Nephron progenitor cell (in vitro differentiated cells): ENCODE measurements around the gene LRRK2.

Experiments used
- DNase-seq: peaks from one replicate; pipeline ENCODE4 v3.0.0; 2021
- H3K27ac Mint-ChIP-seq: 2 replicates; pipeline ENCODE4 v1.8.0; 2021; ENCODE audit warnings: mild to moderate bottlenecking, moderate library complexity, mixed read lengths
- H3K27me3 Mint-ChIP-seq: 2 replicates; pipeline ENCODE4 v1.8.0; 2021; ENCODE audit warnings: mild to moderate bottlenecking, low read depth, mixed read lengths; ENCODE audit not compliant: poor library complexity
- H3K36me3 Mint-ChIP-seq: 2 replicates; pipeline ENCODE4 v1.8.0; 2021; ENCODE audit warnings: low read depth, mixed read lengths
- H3K4me1 Mint-ChIP-seq: 2 replicates; pipeline ENCODE4 v1.8.0; 2021; ENCODE audit warnings: mixed read lengths
- H3K4me3 Mint-ChIP-seq: 2 replicates; pipeline ENCODE4 v1.8.0; 2021; ENCODE audit warnings: mild to moderate bottlenecking, moderate library complexity, mixed read lengths
- H3K9me3 Mint-ChIP-seq: 2 replicates; pipeline ENCODE4 v1.8.0; 2021; ENCODE audit warnings: mild to moderate bottlenecking, moderate library complexity, mixed read lengths
- TF ChIP-seq, protein P1 (sequence below): fragments of 200-600 bp; sonication (generic); IDR thresholded peaks from 2 replicates; pipeline ENCODE4 v1.5.0; 2021; ENCODE audit warnings: antibody characterized with exemption

LRRK2 gene

DNA sequence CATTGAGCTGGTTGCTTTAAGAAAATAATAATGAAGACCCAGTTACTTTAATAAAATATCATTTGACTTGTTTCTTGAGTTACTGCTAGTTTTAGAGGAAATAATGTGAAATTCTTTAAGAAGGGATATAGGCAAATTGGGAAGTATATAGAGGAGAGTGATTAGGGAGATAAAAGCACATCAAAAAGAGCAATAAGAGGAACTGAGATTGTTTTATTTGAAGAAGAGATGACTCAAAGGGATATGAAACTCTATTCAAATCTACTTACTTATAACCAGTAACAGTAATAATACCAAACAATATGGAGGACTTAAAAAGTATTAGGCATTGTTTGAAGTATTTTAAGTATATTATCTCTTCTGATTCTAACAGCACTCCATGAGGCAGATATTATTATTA is 37.1 kb downstream of the LRRK2 start:
- Mint-ChIP-seq H3K27me3 (no peaks in the 10 kb centered on the region), H3K36me3 (no peaks in the 10 kb centered on the region), H3K27ac (no peak overlapping the region), H3K4me1 (no peaks in the 10 kb centered on the region), H3K4me3 (no peak overlapping the region), H3K9me3 (peaks cover 13% of the 10 kb centered on the region)
- DNase-seq = no peak
- TF ChIP-seq, protein P1, sequence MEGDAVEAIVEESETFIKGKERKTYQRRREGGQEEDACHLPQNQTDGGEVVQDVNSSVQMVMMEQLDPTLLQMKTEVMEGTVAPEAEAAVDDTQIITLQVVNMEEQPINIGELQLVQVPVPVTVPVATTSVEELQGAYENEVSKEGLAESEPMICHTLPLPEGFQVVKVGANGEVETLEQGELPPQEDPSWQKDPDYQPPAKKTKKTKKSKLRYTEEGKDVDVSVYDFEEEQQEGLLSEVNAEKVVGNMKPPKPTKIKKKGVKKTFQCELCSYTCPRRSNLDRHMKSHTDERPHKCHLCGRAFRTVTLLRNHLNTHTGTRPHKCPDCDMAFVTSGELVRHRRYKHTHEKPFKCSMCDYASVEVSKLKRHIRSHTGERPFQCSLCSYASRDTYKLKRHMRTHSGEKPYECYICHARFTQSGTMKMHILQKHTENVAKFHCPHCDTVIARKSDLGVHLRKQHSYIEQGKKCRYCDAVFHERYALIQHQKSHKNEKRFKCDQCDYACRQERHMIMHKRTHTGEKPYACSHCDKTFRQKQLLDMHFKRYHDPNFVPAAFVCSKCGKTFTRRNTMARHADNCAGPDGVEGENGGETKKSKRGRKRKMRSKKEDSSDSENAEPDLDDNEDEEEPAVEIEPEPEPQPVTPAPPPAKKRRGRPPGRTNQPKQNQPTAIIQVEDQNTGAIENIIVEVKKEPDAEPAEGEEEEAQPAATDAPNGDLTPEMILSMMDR = no peak

DNA sequence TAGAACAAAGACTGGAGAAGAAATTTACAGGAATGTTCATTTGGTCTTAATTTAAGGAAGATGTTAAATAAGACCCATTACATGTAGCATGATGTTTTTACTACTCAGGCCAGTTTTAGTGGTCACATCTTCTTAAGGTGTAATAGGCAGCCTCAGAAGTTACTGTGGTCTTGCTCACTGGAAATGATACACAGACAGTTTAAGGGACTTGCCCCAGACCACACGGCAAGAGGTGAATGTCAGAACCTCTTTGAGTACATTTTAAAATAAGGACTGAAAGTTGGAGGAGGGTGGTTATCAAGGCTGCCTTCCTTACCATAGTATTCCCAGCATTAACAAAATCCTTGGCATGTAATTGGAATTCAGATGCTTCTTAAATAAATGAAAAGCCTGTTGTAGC is 37.9 kb downstream of the LRRK2 start:
- no peaks in the 10 kb centered on the region for H3K27me3 Mint-ChIP-seq
- no peaks in the 10 kb centered on the region for H3K36me3 Mint-ChIP-seq
- TF ChIP-seq, protein P1 = no peak
- H3K4me1 Mint-ChIP-seq = no peaks in the 10 kb centered on the region
- H3K4me3 Mint-ChIP-seq = no peak overlapping the region
- peaks cover 13% of the 10 kb centered on the region for H3K9me3 Mint-ChIP-seq
- H3K27ac Mint-ChIP-seq = no peak overlapping the region
- DNase-seq = no peak

DNA sequence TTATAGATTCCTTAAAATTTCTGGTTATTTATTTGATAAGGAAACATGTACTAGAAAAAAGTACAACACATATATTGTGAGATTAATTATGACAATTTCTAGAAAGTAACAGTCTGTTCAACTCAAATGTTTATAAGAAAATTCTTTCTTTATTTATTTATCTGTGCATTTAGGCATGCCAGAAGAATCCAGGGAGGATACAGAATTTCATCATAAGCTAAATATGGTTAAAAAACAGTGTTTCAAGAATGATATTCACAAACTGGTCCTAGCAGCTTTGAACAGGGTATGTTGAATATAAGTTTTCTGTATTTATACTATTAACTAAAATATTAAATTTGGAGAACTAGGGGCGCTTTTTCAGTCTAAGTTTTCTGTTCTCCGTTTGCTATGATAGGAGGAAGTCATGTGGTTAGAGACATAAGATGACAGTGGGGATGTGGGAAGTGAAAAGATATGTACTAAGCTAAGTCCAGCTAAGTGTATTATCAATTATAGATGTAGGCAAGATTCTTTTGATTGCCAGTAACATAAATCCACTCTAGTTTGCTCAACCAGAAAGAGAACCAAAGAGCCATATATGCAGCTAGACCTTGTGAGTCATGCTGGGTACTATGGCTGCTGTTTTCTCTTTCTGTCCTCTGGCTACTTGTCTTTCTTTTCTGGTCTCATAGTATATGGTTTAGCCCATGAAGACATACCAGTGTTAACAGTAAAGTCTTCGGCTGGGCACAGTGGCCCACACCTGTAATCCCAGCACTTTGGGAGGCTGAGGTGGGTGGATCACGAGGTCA is 39.0 kb downstream of the LRRK2 start:
- no peak for DNase-seq
- TF ChIP-seq, protein P1 = no peak
- no peak overlapping the region for H3K27ac Mint-ChIP-seq
- no peaks in the 10 kb centered on the region for H3K4me1 Mint-ChIP-seq
- H3K27me3 Mint-ChIP-seq = no peaks in the 10 kb centered on the region
- peaks cover 13% of the 10 kb centered on the region for H3K9me3 Mint-ChIP-seq
- H3K36me3 Mint-ChIP-seq = no peaks in the 10 kb centered on the region
- no peak overlapping the region for H3K4me3 Mint-ChIP-seq

DNA sequence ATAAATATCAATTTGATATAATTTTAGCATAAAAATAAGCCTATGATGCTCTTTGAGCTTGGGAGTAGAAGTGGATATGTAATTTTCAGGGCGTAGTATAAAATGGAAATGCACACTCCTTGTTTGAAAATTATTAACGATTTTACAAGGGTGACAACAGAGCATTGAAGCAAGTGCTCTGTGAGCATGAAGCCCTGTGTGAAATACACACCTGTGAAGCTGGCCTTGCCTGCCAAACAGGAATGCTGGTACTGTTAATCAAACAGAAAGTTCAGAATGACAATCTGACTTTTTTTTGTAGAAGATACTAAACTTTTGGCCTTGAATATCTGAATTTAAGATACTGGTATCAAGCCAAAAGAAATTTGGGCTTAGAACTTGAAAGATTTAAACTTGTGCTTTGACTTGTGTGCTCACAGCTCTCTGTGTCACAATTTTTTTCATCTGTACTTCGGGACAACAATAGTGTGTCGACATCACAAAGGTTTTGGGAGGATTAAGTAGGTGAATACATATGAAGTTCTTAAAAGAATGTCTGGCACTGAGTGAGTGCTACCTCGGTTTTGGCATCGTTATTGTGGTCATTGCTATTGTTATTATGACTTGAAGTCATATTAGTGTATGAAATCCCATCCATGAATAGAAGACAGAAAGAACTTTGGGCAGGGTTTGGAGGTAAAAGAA is 47.3 kb downstream of the LRRK2 start:
- no peaks in the 10 kb centered on the region for H3K27me3 Mint-ChIP-seq
- no peak overlapping the region for H3K27ac Mint-ChIP-seq
- no peaks in the 10 kb centered on the region for H3K36me3 Mint-ChIP-seq
- no peaks in the 10 kb centered on the region for H3K4me1 Mint-ChIP-seq
- no peak overlapping the region for H3K4me3 Mint-ChIP-seq
- no peak for DNase-seq
- H3K9me3 Mint-ChIP-seq = no peaks in the 10 kb centered on the region
- TF ChIP-seq, protein P1 = no peak

DNA sequence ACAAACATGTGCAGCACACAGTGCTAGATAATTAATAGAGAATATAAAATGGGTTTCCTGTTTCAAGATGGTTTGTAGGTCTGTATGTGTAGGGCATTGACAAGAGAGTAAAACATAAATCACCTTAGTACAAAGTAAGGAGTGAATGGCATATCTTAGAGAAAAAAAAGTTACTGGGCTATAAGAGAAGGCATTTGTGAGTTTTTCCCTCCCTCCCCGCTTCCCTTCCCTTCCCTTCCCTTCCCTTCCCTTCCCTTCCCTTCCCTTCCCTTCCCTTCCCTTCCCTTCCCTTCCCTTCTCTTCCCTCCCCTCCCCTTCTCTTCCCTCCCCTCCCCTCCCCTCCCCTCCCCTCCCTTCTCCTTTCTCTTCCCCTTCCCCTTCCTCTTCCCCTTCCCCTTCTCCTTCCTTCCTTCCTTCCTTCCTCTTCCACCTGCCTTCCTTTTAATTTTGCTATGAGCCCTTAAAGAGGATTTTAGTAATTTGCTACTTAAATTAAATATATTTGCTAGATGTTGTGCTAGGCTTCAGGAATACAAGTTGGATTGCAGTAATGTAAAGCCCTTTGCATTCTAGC is 57.1 kb downstream of the LRRK2 start:
- Mint-ChIP-seq H3K27me3 (peaks cover 6% of the 10 kb centered on the region), H3K9me3 (no peaks in the 10 kb centered on the region), H3K4me3 (no peak overlapping the region), H3K4me1 (no peaks in the 10 kb centered on the region), H3K27ac (no peak overlapping the region), H3K36me3 (no peaks in the 10 kb centered on the region)
- no peak for DNase-seq
- TF ChIP-seq, protein P1 = no peak
